ENCODE results near the gene RRP1.

Gene RRP1

GRCh38 chr21:43783098-43783700 lies 6.2 kb upstream of the RRP1 start:
- Histone ChIP-seq H3K9me3 (ENCODE audit: insufficient read depth, low read length) (no peaks in the 10 kb centered on the region), H3K9ac (ENCODE audit: low read length) (no peak overlapping the region), H3K79me2 (ENCODE audit: insufficient read depth, low read length) (no peaks in the 10 kb centered on the region), H3K4me3 (ENCODE audit: insufficient read depth, low read length, poor library complexity, severe bottlenecking) (no peak overlapping the region), H3K36me3 (ENCODE audit: low read length) (no peaks in the 10 kb centered on the region), H2AFZ (ENCODE audit: low read depth, low read length, severe bottlenecking) (no peak overlapping the region), H3K4me2 (ENCODE audit: low read depth, low read length, poor library complexity, severe bottlenecking) (no peak overlapping the region), H3F3A (ENCODE audit: insufficient read depth) (no peaks in the 10 kb centered on the region), H3K9me2 (replicated peaks; ENCODE audit: insufficient read depth, low read length) (no peaks in the 10 kb centered on the region), H4K20me1 (ENCODE audit: low read depth, low read length) (no peaks in the 10 kb centered on the region), H3K27me3 (ENCODE audit: low read length) (no peaks in the 10 kb centered on the region), H3K27ac (ENCODE audit: low read depth, low read length) (no peak overlapping the region)
- TF ChIP-seq, protein P1, sequence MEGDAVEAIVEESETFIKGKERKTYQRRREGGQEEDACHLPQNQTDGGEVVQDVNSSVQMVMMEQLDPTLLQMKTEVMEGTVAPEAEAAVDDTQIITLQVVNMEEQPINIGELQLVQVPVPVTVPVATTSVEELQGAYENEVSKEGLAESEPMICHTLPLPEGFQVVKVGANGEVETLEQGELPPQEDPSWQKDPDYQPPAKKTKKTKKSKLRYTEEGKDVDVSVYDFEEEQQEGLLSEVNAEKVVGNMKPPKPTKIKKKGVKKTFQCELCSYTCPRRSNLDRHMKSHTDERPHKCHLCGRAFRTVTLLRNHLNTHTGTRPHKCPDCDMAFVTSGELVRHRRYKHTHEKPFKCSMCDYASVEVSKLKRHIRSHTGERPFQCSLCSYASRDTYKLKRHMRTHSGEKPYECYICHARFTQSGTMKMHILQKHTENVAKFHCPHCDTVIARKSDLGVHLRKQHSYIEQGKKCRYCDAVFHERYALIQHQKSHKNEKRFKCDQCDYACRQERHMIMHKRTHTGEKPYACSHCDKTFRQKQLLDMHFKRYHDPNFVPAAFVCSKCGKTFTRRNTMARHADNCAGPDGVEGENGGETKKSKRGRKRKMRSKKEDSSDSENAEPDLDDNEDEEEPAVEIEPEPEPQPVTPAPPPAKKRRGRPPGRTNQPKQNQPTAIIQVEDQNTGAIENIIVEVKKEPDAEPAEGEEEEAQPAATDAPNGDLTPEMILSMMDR (IDR thresholded peaks at IDR 0.05; ENCODE audit: insufficient read depth, low read length, poor library complexity, severe bottlenecking), result no peak
- TF ChIP-seq EZH2phosphoT487 (conservative IDR thresholded peaks at IDR 0.05; ENCODE audit: low read length), result no peak

DNA sequence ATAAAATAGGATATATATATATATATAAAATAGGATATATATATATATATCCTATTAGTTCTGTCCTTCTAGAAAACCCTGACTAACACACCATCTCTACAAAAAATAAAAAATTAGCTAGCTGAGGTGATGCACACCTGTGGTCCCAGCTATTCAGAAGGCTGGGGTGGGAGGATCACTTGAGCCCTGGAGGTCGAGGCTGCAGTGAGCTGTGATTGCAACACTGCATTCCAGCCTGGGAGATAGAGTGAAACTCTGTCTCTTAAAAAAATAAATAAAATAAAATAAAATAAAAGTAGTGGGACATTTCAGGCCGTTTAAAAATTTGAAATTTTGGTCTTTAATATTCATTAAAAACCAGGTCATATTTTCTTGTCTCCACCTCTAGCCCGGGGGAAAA lies 4.2 kb upstream of the RRP1 start:
- Histone ChIP-seq H3K9ac (ENCODE audit: low read length) (no peak overlapping the region), H3K79me2 (ENCODE audit: insufficient read depth, low read length) (peaks cover 8% of the 10 kb centered on the region), H3K4me2 (ENCODE audit: low read depth, low read length, poor library complexity, severe bottlenecking) (no peak overlapping the region), H3K27me3 (ENCODE audit: low read length) (no peaks in the 10 kb centered on the region), H3K4me3 (ENCODE audit: insufficient read depth, low read length, poor library complexity, severe bottlenecking) (no peak overlapping the region), H3K9me2 (replicated peaks; ENCODE audit: insufficient read depth, low read length) (no peaks in the 10 kb centered on the region), H3K27ac (ENCODE audit: low read depth, low read length) (no peak overlapping the region), H3K9me3 (ENCODE audit: insufficient read depth, low read length) (no peaks in the 10 kb centered on the region), H2AFZ (ENCODE audit: low read depth, low read length, severe bottlenecking) (no peak overlapping the region), H4K20me1 (ENCODE audit: low read depth, low read length) (no peaks in the 10 kb centered on the region), H3F3A (ENCODE audit: insufficient read depth) (no peaks in the 10 kb centered on the region), H3K36me3 (ENCODE audit: low read length) (no peaks in the 10 kb centered on the region)
- TF ChIP-seq, protein P1 (IDR thresholded peaks at IDR 0.05; ENCODE audit: insufficient read depth, low read length, poor library complexity, severe bottlenecking), result no peak
- TF ChIP-seq EZH2phosphoT487 (conservative IDR thresholded peaks at IDR 0.05; ENCODE audit: low read length), result no peak

- Histone ChIP-seq H3K4me3 (ENCODE audit: insufficient read depth, low read length, poor library complexity, severe bottlenecking) (no peak overlapping the region), H3K27me3 (ENCODE audit: low read length) (no peaks in the 10 kb centered on the region), H2AFZ (ENCODE audit: low read depth, low read length, severe bottlenecking) (no peak overlapping the region), H3F3A (ENCODE audit: insufficient read depth) (no peaks in the 10 kb centered on the region), H3K36me3 (ENCODE audit: low read length) (no peaks in the 10 kb centered on the region), H3K27ac (ENCODE audit: low read depth, low read length) (no peak overlapping the region), H3K9me3 (ENCODE audit: insufficient read depth, low read length) (no peaks in the 10 kb centered on the region), H4K20me1 (ENCODE audit: low read depth, low read length) (no peaks in the 10 kb centered on the region), H3K9ac (ENCODE audit: low read length) (no peak overlapping the region), H3K4me2 (ENCODE audit: low read depth, low read length, poor library complexity, severe bottlenecking) (no peak overlapping the region), H3K79me2 (ENCODE audit: insufficient read depth, low read length) (peaks cover 20% of the 10 kb centered on the region), H3K9me2 (replicated peaks; ENCODE audit: insufficient read depth, low read length) (no peaks in the 10 kb centered on the region)
- no peak for TF ChIP-seq EZH2phosphoT487 (conservative IDR thresholded peaks at IDR 0.05; ENCODE audit: low read length)
- TF ChIP-seq, protein P1 (IDR thresholded peaks at IDR 0.05; ENCODE audit: insufficient read depth, low read length, poor library complexity, severe bottlenecking), result no peak
These were observed 3.0 kb upstream of the RRP1 start for GRCh38 chr21:43786300-43786806.
